ENCODE data around the gene AK2.
"Not testable (repeated sequence)": the region's sequence is repeated elsewhere in the genome, so short reads cannot be mapped to it uniquely, and the experiment has no call there.

AK2 gene

GRCh38 chr1:32998997-32999396 lies 37.7 kb downstream of the AK2 start:
- no peak for DNase-seq (ENCODE audit: low spot score)

DNA sequence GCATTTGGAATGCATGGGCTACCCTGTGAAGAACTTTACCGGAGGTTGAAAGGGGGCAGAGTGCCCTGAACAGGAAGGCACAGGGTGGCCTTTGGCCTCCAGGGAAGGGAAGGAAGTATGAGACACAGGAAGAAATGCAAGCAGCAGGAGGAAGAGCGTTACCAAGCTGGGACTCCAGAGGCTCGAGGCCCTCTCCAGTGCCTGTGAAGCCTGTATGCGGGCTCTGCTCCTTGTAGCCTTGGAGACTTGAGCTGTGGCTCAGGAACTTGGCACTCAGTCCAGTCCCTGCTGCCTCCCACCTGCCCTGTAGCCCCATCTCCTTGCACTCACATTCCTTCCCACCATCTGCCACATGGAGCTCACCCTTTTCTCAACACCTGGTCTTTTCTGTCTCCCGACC lies 38.6 kb downstream of the AK2 start:
- no peak for DNase-seq (ENCODE audit: low spot score)

- no peak for DNase-seq (ENCODE audit: low spot score)
Observed at GRCh38 chr1:32997381-32997891, 39.2 kb downstream of the AK2 start.

GRCh38 chr1:32993324-32993636 lies 43.4 kb downstream of the AK2 start:
- not testable (repeated sequence) for DNase-seq (ENCODE audit: low spot score)

DNA sequence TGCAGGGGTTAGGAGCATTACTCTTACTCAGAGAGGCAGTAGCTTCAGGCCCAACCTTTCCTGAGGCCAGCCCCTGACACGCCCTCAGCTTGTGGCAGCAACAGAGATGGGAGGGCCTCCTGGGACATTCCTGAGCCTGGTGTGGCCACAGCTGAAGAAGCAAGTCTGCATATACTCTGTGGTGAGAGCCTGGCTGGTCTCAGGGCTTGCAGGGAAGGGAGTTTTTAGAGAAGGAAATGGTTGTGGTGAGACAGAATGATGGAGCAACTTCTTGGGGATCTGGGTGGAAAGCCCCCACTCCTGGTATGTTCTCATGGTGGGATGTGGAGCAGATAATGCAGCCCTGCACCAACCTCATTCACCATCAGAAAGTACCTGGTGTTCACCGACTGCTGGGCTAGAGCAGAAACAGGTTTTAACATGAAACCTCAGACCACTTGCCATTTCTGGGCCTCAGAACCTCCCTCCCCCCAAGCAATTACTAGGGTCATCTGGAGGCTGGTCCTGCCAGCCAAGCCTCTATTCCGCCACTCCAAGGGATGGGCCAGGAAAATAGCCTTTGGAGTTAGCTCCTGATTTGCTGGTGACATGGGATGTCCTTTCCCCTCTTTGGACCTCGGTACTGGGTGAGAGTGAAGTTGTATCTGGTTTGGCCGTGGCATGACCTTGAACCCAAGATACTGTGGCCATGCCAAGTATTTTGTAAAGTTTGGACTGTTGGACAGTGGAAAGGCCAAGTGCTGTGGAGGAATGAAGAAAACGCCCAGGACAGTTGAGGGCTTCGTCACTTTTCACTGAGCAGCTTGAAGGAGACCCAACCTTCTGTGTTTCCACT lies 44.0 kb downstream of the AK2 start:
- DNase-seq (ENCODE audit: low spot score): peak; percentile 49

DNA sequence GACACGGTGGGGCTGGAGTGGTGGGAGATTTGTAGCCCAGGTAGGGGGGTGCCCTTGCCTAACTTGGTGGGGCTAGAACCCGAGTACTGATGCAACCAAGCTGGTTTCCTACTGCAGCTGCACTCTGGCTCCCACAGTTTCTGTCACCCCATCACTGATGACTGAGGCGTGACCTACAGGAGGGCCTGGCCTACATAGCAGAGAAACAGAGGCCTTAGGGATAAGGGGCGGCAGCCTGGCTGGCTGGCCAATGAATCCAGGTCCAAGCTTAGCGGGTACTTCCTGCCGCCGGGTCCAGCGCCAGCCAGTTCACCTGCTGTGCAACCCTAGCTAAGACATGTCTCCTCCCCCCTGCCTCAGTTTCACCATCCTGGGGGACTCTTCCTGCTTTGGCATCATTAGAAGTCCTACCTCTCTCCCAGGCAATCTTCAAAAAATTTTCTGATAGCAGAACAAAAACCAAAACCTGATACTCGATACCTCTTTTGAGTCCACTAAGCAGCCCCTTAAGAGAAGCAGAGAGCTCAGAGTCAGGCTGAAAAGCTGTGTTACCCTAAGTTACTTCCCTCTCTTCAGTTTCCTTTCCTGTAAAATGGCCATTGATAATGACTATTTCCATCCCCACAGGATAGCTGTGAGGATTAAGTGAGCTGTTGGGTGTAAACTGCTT lies 44.7 kb downstream of the AK2 start:
- no peak for DNase-seq (ENCODE audit: low spot score)

DNA sequence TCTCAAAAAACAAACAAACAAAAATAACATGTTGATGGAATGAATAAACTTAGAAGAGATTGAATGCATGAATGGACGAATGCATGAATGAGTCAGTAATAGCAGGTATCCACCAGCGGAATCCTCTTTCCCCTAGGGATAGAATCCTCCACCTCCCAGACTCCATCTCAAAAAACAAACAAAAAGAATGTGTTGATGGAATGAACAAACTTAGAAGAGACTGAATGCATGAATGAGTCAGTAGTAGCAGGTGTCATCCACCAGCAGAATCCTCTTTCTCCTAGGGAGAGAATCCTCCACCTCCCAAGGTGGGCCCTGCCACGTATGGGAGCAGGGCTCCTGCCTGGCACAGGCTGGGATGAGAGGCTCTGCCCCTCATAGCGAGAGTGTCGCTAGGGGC lies 45.3 kb downstream of the AK2 start:
- DNase-seq (ENCODE audit: low spot score): no peak

DNA sequence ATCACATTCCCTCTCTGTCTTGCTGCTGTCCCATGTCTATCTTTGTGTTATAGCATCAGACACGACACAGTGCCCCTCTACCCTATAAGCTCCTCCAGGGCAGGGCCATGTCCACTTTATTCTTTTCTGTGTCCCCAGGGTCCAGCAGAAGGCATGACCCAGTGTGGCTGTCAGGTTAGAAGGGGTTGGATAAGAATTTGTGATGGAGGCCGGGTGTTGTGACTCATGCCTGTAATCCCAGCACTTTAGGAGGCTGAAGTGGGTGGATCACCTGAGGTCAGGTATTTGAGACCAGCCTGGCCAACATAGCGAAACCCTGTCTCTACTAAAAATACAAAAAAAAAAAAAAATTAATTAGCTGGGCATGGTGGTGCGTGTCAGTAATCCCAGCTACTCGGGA lies 45.8 kb downstream of the AK2 start:
- DNase-seq (ENCODE audit: low spot score): no peak

GRCh38 chr1:32989160-32990050 lies 47.3 kb downstream of the AK2 start:
- no peak for DNase-seq (ENCODE audit: low spot score)

- no peak for DNase-seq (ENCODE audit: low spot score)
Observed at GRCh38 chr1:32988665-32989064, 48.0 kb downstream of the AK2 start.

DNA sequence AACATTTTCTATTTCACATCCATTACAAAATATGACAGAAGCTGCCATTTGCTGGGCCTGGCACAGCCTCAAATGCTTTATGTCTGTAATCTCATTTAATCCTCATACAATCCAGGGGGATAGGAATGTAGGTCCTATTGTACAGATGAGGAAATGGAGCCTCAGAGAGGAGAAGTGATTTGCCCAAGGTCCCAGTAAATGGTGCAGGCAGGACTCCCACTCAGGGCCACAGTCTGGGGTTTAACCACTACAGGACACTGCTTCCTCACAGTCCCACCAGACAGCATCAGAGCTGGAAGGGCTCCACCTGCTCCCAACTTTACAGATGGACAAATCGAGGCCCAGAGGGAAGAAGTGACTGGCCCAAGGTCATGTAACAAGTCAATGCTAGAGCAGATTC lies 51.5 kb downstream of the AK2 start:
- DNase-seq (ENCODE audit: low spot score): no peak

GRCh38 chr1:32984455-32985171 lies 52.1 kb downstream of the AK2 start:
- DNase-seq (ENCODE audit: low spot score): no peak

DNA sequence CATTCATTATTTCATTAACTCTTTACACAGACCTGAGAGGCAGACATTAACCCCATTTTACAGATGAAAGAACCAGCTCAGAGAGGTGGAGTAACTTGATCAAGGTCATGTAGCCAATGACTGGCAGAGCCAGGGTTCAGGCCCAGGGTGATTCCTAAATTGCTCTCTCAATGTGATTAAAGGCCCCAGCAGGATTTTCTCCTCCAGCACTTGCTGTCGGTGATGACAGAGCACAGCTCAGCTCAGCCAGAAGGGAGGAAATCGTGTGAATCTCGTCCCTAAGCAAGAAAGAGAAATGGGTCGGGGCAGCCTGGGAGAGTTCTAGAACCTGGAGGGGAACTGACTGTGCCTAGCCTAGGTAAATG lies 52.6 kb downstream of the AK2 start:
- DNase-seq (ENCODE audit: low spot score): no peak

GRCh38 chr1:32983020-32983419 lies 53.7 kb downstream of the AK2 start:
- DNase-seq (ENCODE audit: low spot score): no peak

GRCh38 chr1:32981003-32981901 lies 55.4 kb downstream of the AK2 start:
- DNase-seq (ENCODE audit: low spot score): no peak

DNA sequence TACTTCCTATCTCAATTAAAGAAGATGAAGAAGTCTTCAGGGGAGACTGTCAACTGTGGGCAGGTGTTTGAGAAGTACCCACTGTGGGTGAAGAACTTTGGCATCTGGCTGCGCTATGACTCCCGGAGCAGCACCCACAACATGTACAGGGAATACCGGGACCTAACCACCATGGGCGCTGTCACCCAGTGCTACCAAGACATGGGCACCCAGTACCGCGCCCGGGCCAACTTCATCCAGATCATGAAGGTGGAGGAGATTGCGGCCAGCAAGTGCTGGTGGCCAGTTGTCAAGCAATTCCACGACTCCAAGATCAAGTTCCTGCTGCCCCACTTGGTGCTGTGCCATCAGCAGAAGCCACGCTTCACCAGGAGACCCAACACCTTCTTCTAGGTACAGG lies 56.6 kb downstream of the AK2 start:
- no peak for DNase-seq (ENCODE audit: low spot score)

DNA sequence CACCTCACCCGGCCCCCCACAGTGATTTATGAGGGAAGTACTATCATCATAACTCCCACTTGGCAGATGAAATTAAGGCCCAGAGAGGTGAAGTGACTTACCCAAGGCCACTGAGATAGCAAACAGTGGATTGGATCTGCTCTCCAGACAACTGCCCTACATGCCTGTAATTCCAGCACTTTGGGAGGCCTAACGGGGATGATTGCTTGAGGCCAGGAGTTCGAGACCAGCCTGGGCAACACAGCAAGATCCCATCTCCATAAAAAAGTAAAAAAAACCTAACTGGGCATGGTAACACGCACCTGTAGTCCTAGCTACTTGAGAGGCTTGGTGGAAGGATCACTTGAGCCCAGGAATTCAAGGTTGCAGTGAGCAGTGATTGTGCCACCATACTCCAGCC lies 57.8 kb downstream of the AK2 start:
- no peak for DNase-seq (ENCODE audit: low spot score)

GRCh38 chr1:32977546-32978087 lies 59.1 kb downstream of the AK2 start:
- DNase-seq (ENCODE audit: low spot score): no peak

DNA sequence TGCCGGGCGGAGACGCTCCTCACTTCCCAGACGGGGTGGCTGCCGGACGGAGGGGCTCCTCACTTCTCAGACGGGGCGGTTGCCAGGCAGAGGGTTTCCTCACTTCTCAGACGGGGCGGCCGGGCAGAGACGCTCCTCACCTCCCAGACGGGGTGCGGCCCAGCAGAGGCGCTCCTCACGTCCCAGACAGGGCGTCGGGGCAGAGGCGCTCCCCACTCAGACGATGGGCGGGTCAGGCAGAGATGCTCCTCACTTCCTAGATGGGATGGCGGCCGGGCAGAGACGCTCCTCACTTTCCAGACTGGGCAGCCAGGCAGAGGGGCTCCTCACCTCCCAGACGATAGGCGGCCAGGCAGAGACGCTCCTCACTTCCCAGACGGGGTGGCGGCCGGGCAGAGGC lies 61.6 kb downstream of the AK2 start:
- DNase-seq (ENCODE audit: low spot score): not testable (repeated sequence)

- DNase-seq (ENCODE audit: low spot score): not testable (repeated sequence)
Observed at GRCh38 chr1:32973458-32973857, 63.2 kb downstream of the AK2 start.
